Activated naive CD8-positive, alpha-beta T cell treated with anti-CD3 and anti-CD28 coated beads for 36 hours (primary cell): ENCODE results near the gene TTC28. TPM values are rescaled to one million over a fixed set of nuclear protein-coding genes. Genes with fewer than 3 reads are reported as not detected.

Source experiments
- DNase-seq: peaks from one replicate; pipeline ENCODE4 v3.0.0; 2021
- H3K27ac Mint-ChIP-seq: one replicate; pipeline ENCODE4 v1.8.0; 2022; ENCODE audit warnings: mild to moderate bottlenecking, moderate library complexity, mixed read lengths
- H3K27me3 Mint-ChIP-seq: one replicate; pipeline ENCODE4 v1.8.0; 2022; ENCODE audit warnings: mild to moderate bottlenecking, mixed read lengths
- H3K36me3 Mint-ChIP-seq: one replicate; pipeline ENCODE4 v1.8.0; 2021; ENCODE audit warnings: mild to moderate bottlenecking, mixed read lengths
- H3K4me1 Mint-ChIP-seq: one replicate; pipeline ENCODE4 v1.8.0; 2021; ENCODE audit warnings: mixed read lengths
- H3K4me3 Mint-ChIP-seq: one replicate; pipeline ENCODE4 v1.8.0; 2022; ENCODE audit warnings: mild to moderate bottlenecking, moderate library complexity, mixed read lengths
- H3K9me3 Mint-ChIP-seq: one replicate; pipeline ENCODE4 v1.8.0; 2022; ENCODE audit warnings: mixed read lengths
- total RNA-seq, 2 experiments: library from RNA; stranded (reverse); gene quantifications; one replicate each; pipeline ENCODE4 v1.2.3, GENCODE V29; 2021

The TTC28 gene
- total RNA-seq, 2 experiments from 2014 or later, result 1.0 to 1.9 TPM

DNA sequence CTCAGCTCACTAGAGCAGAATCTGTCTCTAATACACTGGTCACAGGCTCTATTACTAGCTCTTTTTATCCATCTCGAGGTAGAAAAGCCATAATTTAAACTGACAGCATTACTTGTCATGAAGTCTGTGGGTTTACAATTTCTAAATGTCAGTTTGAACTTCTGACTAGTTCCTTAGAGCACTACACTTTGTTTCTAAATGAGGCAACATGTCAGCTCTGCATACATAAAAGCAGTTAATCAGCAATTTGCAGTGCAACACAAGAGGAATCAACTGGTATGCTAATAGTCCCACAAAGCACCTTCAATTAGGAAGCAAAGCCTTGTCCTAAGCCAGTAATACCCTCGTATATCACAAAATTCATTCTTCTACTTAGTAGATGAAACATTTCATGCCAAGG is 321.3 kb downstream of the TTC28 start:
- Mint-ChIP-seq H3K27me3 (no peaks in the 10 kb centered on the region), H3K36me3 (peaks cover 16% of the 10 kb centered on the region), H3K4me1 (peaks cover 7% of the 10 kb centered on the region), H3K4me3 (no peak overlapping the region), H3K27ac (no peak overlapping the region), H3K9me3 (peaks cover 4% of the 10 kb centered on the region)
- DNase-seq, result no peak

DNA sequence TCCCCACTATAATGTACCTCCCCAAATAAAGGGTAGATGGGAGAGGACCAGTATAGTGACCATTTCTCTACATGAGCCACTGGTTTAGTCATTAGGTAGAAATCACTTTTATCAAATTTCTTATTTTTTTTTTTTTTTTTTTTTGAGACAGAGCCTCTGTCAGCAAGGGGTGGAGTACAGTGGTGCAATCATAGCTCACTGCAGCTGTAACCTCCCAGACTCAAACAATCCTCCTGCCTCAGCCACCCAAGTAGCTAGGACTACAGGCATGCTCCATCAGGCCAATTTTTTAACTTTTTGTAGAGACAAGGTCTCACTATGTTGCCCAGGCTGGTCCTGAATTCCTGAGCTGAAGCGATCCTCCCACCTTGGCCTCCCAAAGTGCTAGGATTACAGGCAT is 322.4 kb downstream of the TTC28 start:
- no peak overlapping the region for H3K4me3 Mint-ChIP-seq
- no peak for DNase-seq
- peaks cover 7% of the 10 kb centered on the region for H3K4me1 Mint-ChIP-seq
- H3K9me3 Mint-ChIP-seq, result no peaks in the 10 kb centered on the region
- no peak overlapping the region for H3K27ac Mint-ChIP-seq
- H3K36me3 Mint-ChIP-seq, result peaks cover 10% of the 10 kb centered on the region
- H3K27me3 Mint-ChIP-seq, result no peaks in the 10 kb centered on the region

DNA sequence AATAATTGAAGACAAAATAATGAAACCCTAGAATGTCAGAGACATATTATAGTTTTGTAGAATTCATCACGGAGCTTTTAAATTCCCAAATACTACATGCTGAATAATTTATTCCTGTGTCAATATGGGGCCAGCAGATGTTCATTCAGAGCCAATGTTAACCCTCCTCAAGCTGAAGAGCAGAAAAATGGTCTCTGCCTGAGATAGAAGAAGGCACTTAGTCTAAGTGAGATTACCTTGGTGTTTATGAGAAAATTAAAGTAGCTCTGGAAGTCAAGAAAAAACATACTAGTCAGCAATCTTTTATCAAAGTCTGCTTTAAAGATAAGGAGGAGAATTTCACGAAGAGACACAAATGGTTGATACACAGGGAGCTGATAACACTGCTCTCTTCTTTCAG is 328.2 kb downstream of the TTC28 start:
- H3K27me3 Mint-ChIP-seq, result no peaks in the 10 kb centered on the region
- H3K36me3 Mint-ChIP-seq, result no peaks in the 10 kb centered on the region
- H3K4me3 Mint-ChIP-seq, result no peak overlapping the region
- H3K27ac Mint-ChIP-seq, result no peak overlapping the region
- H3K4me1 Mint-ChIP-seq, result no peaks in the 10 kb centered on the region
- no peak for DNase-seq
- H3K9me3 Mint-ChIP-seq, result no peaks in the 10 kb centered on the region

DNA sequence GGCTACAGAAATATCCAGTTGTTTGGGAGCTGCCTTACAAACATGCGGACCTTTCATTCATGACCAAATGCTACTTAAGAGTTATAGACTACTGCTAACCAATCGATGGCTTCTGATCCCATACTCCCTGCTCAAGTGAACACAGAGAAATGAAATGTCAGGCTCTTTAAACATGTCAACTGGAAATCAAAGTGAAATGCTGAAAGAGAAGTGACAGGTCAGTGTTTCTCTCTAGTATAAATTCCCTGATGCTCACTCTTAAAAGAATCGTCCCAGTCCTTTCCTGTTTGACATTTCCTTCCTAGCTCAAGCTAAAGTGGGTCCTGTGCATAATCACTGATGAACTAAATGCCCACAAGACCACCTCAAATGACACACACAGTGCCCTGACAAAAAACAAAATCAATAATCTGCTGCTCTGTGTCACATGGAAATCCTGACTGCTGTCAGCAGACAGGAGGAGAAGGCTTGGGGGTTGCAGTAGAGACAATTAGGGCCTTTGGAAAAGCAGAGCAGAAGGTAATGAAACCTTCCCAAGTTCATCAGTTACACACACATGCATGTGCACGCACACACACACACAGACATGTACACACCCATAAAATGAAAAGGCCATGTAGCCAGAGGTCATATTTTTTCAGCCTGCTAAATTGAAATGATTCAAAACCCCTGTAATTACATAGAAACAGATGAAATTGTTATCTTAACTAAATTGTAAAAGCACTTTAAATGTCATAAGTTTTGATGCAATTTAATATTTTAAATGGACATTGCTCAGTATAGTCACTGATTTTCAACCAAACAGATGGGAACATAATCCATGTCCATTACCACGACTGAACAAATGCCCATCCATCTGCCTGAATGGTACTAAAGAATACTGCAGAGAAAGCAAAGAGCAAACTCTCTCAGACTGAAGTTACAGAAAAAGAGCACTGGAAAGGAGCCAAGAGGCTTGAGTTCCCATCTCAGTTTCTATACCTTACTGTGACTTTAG is 330.7 kb downstream of the TTC28 start:
- Mint-ChIP-seq H3K27me3 (no peaks in the 10 kb centered on the region), H3K9me3 (no peaks in the 10 kb centered on the region), H3K4me1 (no peaks in the 10 kb centered on the region), H3K36me3 (no peaks in the 10 kb centered on the region), H3K27ac (no peak overlapping the region), H3K4me3 (no peak overlapping the region)
- DNase-seq, result no peak

DNA sequence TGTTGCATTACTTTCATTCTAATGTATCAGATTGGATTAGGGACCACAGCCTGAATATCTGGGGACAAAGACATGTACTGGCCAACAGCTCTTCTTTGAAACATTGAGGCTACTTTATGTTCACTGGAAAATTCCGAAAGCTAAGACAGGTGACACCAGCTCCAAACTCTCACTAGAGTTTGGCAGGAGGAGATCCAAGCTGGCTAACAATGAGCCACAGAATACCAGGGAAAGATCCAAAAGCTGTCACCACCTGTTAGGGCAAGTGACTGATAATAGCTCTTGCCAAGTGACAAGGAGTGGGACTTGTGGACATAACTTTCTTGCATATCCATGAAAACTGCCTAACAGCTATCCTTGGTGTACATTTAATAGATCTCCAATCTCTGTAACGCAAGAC is 333.3 kb downstream of the TTC28 start:
- Mint-ChIP-seq H3K36me3 (no peaks in the 10 kb centered on the region), H3K27ac (no peak overlapping the region), H3K27me3 (no peaks in the 10 kb centered on the region), H3K4me1 (no peaks in the 10 kb centered on the region), H3K9me3 (no peaks in the 10 kb centered on the region), H3K4me3 (no peak overlapping the region)
- no peak for DNase-seq

DNA sequence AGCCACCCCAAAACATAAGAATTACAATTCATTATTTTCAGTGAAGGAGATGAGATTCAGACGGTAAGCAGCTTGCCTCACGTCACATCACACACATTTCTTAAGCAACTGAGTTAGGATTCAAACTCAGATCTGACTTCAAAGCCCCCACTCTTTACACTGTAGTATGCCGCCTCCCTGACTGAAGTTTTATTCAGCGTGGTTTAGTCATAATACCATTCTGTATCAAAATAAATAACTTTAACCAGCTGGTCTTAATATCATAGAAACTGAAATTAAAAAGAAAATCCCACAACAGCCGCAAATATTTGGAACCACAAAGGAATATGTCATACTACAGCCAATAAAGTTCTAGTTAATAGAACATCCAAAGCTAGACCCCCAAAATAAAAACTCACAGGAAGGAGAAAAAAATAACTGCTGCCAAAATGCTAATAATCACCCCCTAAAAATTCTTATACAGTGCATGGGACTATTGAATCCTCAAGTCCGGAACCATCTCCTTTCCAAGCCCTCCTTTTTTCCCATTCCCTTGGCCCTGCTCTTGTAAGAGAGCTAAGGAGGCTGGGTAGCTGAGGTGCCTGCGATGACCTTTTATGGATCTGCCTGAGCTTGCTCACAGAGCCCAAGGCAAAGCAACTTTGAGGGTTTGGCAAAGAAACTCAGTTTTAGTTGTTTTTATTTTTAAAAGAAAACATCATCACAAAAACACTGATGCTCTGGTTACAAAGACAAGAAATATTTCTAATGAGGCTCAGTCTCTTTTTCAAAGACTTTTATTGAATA is 334.5 kb downstream of the TTC28 start:
- H3K36me3 Mint-ChIP-seq, result no peaks in the 10 kb centered on the region
- no peak overlapping the region for H3K4me3 Mint-ChIP-seq
- H3K9me3 Mint-ChIP-seq, result no peaks in the 10 kb centered on the region
- H3K27ac Mint-ChIP-seq, result no peak overlapping the region
- DNase-seq, result no peak
- H3K27me3 Mint-ChIP-seq, result no peaks in the 10 kb centered on the region
- H3K4me1 Mint-ChIP-seq, result no peaks in the 10 kb centered on the region

DNA sequence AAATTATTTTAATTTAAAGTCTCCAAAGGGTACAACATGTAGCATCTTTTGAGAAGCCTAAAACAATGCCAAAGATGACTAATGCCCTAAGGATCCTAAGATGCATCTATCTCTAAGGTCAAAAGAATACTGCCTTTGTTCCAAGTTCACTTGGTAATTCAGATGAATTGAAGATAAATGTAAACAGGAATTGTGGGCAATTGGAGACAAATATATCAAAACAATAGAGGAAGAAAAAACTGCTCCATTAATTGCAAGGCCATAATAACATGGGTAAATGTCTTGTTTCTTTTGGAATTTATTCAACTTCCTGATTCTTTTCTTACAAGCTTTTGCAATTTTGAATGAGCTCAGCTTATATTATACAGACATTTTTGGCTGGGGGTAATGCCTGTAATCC is 338.6 kb downstream of the TTC28 start:
- Mint-ChIP-seq H3K27ac (no peak overlapping the region), H3K4me3 (no peak overlapping the region), H3K9me3 (peaks cover 4% of the 10 kb centered on the region), H3K4me1 (no peaks in the 10 kb centered on the region), H3K27me3 (peaks cover 4% of the 10 kb centered on the region), H3K36me3 (no peaks in the 10 kb centered on the region)
- DNase-seq, result no peak

DNA sequence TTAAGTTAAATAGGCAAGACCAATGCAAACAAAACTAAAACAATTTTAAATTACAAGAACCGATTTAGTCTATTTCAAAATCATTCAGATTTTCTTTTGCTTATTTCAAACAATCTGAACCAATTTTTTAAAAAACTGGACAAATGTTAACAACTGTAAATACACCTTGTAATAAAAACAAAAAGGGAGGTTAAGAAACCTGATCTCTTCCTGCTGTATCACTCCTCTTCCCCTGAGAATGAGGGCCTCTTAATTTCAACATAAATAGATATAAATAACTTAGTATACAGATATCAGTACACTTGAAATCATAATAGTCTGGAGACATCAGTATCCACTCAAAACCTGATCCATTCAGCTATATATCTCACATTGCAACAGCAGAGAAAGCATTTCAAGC is 346.6 kb downstream of the TTC28 start:
- Mint-ChIP-seq H3K4me3 (no peak overlapping the region), H3K27ac (no peak overlapping the region), H3K9me3 (peaks cover 6% of the 10 kb centered on the region), H3K27me3 (peaks cover 4% of the 10 kb centered on the region), H3K36me3 (peaks cover 1% of the 10 kb centered on the region), H3K4me1 (peaks cover 5% of the 10 kb centered on the region)
- no peak for DNase-seq

DNA sequence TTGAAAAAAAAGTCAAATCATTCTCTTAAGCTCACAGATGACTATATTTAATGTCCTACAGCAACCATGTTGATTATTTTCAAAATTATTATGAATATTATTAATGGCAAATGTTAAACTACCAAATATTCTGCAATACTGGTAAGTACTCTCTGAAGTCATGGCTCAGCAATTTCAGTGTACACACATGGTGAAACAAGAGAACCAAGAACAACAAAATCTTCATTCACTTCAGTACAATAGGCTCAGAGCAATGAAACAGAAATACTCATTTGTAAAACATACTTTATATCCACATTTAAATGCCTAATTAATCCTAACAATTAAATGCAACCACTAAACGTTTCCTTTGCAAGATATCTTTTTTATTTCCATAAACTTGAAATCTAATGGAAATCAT is 347.2 kb downstream of the TTC28 start:
- H3K4me1 Mint-ChIP-seq, result peaks cover 5% of the 10 kb centered on the region
- H3K4me3 Mint-ChIP-seq, result no peak overlapping the region
- peaks cover 3% of the 10 kb centered on the region for H3K27me3 Mint-ChIP-seq
- no peak overlapping the region for H3K27ac Mint-ChIP-seq
- DNase-seq, result no peak
- H3K9me3 Mint-ChIP-seq, result peaks cover 4% of the 10 kb centered on the region
- H3K36me3 Mint-ChIP-seq, result peaks cover 1% of the 10 kb centered on the region

DNA sequence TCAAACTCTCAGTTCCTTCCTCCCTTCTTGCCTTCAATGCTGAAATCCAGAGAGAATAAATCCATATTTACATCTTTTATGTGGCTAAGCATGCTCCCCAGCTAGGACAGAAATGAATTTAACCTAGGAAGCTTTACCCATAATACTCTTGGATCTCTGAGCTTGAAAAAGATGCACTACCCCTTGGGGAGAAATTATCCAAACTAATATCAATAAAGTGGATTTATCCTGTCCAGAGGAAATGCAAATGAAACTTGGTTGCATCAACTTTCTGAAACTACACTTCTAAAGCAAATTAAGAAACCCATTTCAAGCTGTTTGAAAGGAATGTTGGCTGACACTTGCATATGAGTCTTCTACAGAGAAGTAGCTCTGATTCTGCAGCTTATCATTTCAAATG is 347.9 kb downstream of the TTC28 start:
- DNase-seq, result no peak
- peaks cover 1% of the 10 kb centered on the region for H3K36me3 Mint-ChIP-seq
- no peaks in the 10 kb centered on the region for H3K27me3 Mint-ChIP-seq
- peaks cover 4% of the 10 kb centered on the region for H3K9me3 Mint-ChIP-seq
- peaks cover 5% of the 10 kb centered on the region for H3K4me1 Mint-ChIP-seq
- no peak overlapping the region for H3K4me3 Mint-ChIP-seq
- H3K27ac Mint-ChIP-seq, result no peak overlapping the region

DNA sequence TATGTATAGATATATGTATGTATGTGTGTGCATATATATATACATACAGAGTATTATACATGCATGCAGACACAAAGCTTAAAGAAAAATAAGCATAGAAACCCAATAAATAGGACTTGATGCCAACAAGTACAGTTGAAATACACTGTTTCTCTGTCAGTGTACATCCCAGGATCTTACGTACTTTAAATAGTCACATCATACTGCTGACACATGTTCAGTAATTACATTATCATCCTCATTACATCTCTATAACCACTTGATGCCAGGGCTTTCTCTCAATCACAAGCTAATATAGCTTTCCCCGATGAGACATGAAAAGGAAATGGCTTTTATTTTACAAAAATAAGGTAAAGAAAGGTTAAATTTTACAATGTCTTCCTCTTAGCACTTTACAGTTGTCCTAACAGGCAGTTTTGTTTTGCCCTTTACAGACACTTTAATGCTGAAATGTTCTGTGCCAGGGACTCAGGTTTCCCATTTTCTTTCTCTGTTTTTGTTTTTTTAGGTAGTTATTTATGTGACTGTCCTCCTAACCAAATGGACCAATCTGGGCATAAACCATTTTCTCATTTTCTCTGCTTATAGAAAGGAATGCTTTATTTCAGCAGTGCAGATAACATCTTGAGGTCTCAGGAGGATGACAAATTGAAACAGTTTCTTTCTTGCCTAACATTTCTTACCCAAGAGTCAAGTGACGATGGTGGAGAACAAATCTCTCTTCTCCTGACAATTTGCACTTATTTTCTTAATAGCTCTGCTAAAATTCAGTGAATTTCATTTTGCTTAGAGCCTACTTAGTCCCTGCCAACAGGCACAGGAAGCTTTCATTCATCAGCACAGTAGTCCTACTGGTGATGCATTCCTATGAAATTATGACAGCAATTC is 350.2 kb downstream of the TTC28 start:
- Mint-ChIP-seq H3K27me3 (no peaks in the 10 kb centered on the region), H3K9me3 (peaks cover 1% of the 10 kb centered on the region), H3K27ac (no peak overlapping the region), H3K4me1 (peaks cover 5% of the 10 kb centered on the region), H3K36me3 (peaks cover 1% of the 10 kb centered on the region), H3K4me3 (no peak overlapping the region)
- no peak for DNase-seq

DNA sequence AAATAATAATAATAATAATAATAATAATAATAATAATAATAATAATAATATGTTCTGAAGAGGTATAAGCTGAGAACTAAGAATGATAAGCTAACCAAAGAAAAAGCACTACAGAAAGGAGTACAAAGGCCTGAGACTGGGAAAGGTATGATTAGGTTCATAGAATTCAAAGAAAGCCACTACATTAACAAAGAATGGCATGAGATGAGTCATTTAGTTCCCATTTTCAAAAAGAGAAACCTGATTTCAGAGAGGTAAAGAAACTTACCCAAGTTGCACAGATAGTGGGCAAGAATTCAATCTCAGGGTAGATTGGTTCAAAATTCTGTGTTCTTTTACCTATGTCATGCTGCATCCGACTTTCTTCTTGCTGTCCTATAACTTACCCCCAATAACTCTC is 350.9 kb downstream of the TTC28 start:
- H3K27me3 Mint-ChIP-seq, result no peaks in the 10 kb centered on the region
- no peaks in the 10 kb centered on the region for H3K36me3 Mint-ChIP-seq
- H3K27ac Mint-ChIP-seq, result no peak overlapping the region
- H3K4me3 Mint-ChIP-seq, result no peak overlapping the region
- H3K9me3 Mint-ChIP-seq, result no peaks in the 10 kb centered on the region
- no peak for DNase-seq
- H3K4me1 Mint-ChIP-seq, result peaks cover 5% of the 10 kb centered on the region

DNA sequence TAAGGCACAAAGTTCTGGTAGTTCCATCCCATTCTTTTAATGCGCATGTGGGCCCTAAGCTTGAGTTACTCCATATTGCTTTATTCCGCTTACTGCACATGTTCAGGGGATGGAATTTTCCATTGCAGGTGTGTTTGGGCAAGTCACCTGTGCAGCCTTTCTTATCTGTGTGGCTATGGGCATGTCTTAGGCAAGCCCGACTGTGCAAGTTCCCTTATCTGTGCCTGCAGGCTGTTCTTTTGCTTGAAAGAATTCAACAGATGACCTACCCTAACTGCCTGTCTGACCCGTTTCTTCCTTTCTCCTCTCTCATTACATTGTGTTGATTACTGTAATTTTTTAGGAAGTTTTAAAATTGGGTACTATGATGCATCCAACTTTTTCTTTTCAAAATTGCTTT is 363.6 kb downstream of the TTC28 start:
- Mint-ChIP-seq H3K4me3 (no peak overlapping the region), H3K27ac (no peak overlapping the region), H3K9me3 (no peaks in the 10 kb centered on the region), H3K36me3 (no peaks in the 10 kb centered on the region), H3K4me1 (no peaks in the 10 kb centered on the region), H3K27me3 (no peaks in the 10 kb centered on the region)
- no peak for DNase-seq

DNA sequence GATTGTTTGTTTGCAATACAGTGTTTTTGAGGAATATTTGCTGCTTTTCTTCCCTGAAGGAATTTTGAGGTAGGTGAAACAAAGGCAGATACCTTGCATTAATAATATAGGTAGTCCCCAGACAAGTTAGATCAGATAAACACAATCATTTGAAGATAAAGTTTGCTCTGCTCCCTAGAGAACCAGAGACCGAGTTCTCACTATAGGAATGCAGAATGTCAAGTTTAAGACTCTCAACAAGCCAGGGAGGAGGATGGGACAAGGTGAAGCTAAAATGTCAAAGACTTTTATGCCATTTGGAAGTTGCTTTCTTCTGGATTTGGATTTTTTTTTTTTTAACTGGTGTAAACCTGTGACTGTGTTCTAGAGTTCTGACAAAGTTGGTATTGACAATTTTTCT is 364.7 kb downstream of the TTC28 start:
- no peak overlapping the region for H3K27ac Mint-ChIP-seq
- no peaks in the 10 kb centered on the region for H3K4me1 Mint-ChIP-seq

DNA sequence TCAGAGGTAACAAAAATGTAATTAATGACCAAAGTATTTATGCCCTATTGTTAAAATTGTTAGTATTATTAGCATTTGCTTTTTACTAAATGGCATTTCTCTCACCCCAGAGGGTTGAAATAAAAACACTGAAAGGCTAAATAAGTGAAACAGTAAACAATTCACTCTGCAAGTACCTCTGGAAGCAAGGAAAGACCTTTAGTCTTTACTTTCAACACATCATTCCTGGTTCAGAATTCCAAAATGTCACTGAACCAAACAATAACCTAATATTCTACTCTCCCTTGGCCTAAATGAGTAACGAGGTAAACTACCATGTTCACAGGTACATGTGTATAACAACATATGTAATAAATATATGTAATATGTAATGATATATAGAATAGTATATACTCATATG is 369.3 kb downstream of the TTC28 start:
- no peaks in the 10 kb centered on the region for H3K4me1 Mint-ChIP-seq

More for the DNA sequence above, 364.7 kb downstream of the TTC28 start:
- H3K9me3 Mint-ChIP-seq, result no peaks in the 10 kb centered on the region
- DNase-seq, result no peak
- H3K4me3 Mint-ChIP-seq, result no peak overlapping the region
- H3K27me3 Mint-ChIP-seq, result no peaks in the 10 kb centered on the region
- no peaks in the 10 kb centered on the region for H3K36me3 Mint-ChIP-seq

More for the DNA sequence above, 369.3 kb downstream of the TTC28 start:
- Mint-ChIP-seq H3K27me3 (no peaks in the 10 kb centered on the region), H3K36me3 (no peaks in the 10 kb centered on the region), H3K27ac (no peak overlapping the region), H3K9me3 (no peaks in the 10 kb centered on the region), H3K4me3 (no peak overlapping the region)
- DNase-seq, result no peak
